Ishikawa (cell line): ENCODE measurements around the gene CLSTN2.

Experiments
- CEBPB ChIP-seq: IDR thresholded peaks from 2 replicates; pipeline ENCODE4 v1.6.1; 2012
- CREB1 ChIP-seq: IDR thresholded peaks from 2 replicates; pipeline ENCODE4 v1.6.1; 2012; ENCODE audit warnings: low read depth
- EGR1 ChIP-seq: IDR thresholded peaks from 2 replicates; pipeline ENCODE4 v1.6.1; 2012
- EP300 ChIP-seq: IDR thresholded peaks from 2 replicates; pipeline ENCODE4 v1.6.1; 2012; ENCODE audit warnings: borderline replicate concordance
- MAX ChIP-seq: IDR thresholded peaks from 2 replicates; pipeline ENCODE4 v1.6.1; 2012
- NFIC ChIP-seq: IDR thresholded peaks from 2 replicates; pipeline ENCODE4 v1.6.1; 2012
- RAD21 ChIP-seq: IDR thresholded peaks from 2 replicates; pipeline ENCODE4 v1.6.1; 2012; ENCODE audit warnings: low read depth
- REST ChIP-seq: IDR thresholded peaks from 2 replicates; pipeline ENCODE4 v1.6.1; 2012; ENCODE audit warnings: low read depth, mild to moderate bottlenecking
- TAF1 ChIP-seq: IDR thresholded peaks from 2 replicates; pipeline ENCODE4 v1.6.1; 2012; ENCODE audit warnings: low read depth, mild to moderate bottlenecking
- TCF12 ChIP-seq: IDR thresholded peaks from 2 replicates; pipeline ENCODE4 v1.6.1; 2012; ENCODE audit warnings: low read depth
- TEAD4 ChIP-seq: IDR thresholded peaks from 2 replicates; pipeline ENCODE4 v1.6.1; 2012
- USF1 ChIP-seq: IDR thresholded peaks from 2 replicates; pipeline ENCODE4 v1.6.1; 2012
- YY1 ChIP-seq: IDR thresholded peaks from 2 replicates; pipeline ENCODE4 v1.6.1; 2012; ENCODE audit warnings: low read depth
- ZBTB7A ChIP-seq: IDR thresholded peaks from 2 replicates; pipeline ENCODE4 v1.6.1; 2012; ENCODE audit warnings: low read depth

Gene CLSTN2

GRCh38 chr3:140238646-140239314 lies 303.8 kb downstream of the CLSTN2 start:
- no peak for TF ChIP-seq CREB1
- TF ChIP-seq ZBTB7A: no peak

- TF ChIP-seq ZBTB7A: no peak
- TF ChIP-seq CREB1: no peak
- no peak for TF ChIP-seq NFIC
- TF ChIP-seq TCF12: no peak
- TF ChIP-seq REST: no peak
- TF ChIP-seq RAD21: no peak
- TF ChIP-seq EP300: no peak
- no peak for TF ChIP-seq MAX
- no peak for TF ChIP-seq TEAD4
Observed at GRCh38 chr3:140242818-140243276, 307.9 kb downstream of the CLSTN2 start.

- TF ChIP-seq TAF1 (no peak), ZBTB7A (no peak), CREB1 (no peak), YY1 (no peak), CEBPB (no peak), TCF12 (no peak), REST (no peak), EP300 (no peak), EGR1 (no peak)
Observed at GRCh38 chr3:140243575-140243974, 308.6 kb downstream of the CLSTN2 start.

- TF ChIP-seq YY1 (no peak), USF1 (0 out of 2 replicates have a peak, but pooled peaks have one; percentile 11)
Observed at GRCh38 chr3:140244893-140245292, 309.9 kb downstream of the CLSTN2 start.

- TF ChIP-seq CEBPB: no peak
- no peak for TF ChIP-seq REST
- TF ChIP-seq CREB1: no peak
- TF ChIP-seq TEAD4: no peak
- no peak for TF ChIP-seq RAD21
- TF ChIP-seq USF1: no peak
- TF ChIP-seq NFIC: no peak
Observed at GRCh38 chr3:140246578-140246977, 311.6 kb downstream of the CLSTN2 start.

- no peak for TF ChIP-seq MAX
Observed at GRCh38 chr3:140247775-140248174, 312.8 kb downstream of the CLSTN2 start.
